ENCODE results near the gene RNF207. TPM values are rescaled to one million over a fixed set of nuclear protein-coding genes. Genes with fewer than 3 reads are reported as not detected.
A peak's percentile ranks its signal among the peaks of the same experiment; 100 is the strongest.

The RNF207 gene
- total and polyA plus RNA-seq, 2 of the 4 experiments (the other 2 are of a cell fraction) = 2.7 to 17.2 TPM

DNA sequence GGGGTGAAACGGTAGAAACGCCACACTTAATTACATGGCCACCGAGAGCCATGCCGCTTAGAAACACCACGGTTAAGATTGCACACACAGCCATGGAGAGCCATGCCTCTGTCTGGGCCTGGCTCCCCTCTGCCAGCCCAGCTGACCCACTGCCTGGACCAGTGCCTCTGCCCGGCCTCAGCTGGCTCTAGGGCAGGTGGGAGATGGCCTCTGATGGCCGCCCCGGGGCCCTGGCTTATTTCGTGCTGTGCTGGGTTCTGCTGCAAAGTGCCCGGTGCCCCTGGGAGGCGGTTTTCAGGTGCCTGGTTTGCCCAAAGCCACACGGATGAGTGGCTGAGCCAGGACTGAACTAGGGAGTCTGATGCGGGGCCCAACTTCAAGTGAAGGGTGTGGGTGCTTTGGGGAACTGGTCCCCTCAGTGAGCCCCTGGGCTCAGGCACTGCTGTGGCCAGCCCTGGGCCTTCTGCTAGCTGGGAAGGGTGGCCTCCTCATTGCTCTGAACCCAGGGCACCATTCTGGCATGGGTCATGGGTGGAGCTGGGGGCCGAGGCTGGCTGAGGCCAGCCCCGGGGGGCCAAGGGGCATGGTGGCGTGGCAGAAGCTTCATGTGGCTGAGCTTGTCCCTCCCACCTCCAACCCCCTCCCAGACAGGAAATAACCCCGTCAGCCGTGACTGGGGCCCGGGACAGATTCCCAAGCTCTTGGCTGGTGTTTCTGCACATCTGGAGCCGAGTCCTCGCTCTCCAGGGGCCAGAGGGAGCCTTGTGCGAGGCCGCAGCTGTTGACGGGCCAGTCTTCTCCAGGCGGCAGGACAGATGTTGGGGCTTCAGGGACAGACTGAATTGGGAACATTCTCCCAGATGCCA is 56.9 kb downstream of the RNF207 start:
- peaks cover 2% of the 10 kb centered on the region; the same call in 1 of the 2 replicates for H3K4me1 ChIP-seq (ENCODE audit: control insufficient read depth, insufficient read depth, low read length)
- H3K14ac ChIP-seq (replicated peaks; ENCODE audit: low read depth, low read length) = no peak overlapping the region
- no peak overlapping the region for H3K56ac ChIP-seq (ENCODE audit: extremely low read depth, insufficient read depth, low read length)
- no peak overlapping the region for H2BK5ac ChIP-seq (ENCODE audit: low read depth, low read length, poor library complexity, severe bottlenecking)
- no peaks in the 10 kb centered on the region for H3K27me3 ChIP-seq (ENCODE audit: control insufficient read depth, insufficient read depth, low read length)
- no peak overlapping the region for H2AK9ac ChIP-seq (replicated peaks; ENCODE audit: low read depth, low read length, poor library complexity)
- H2BK20ac ChIP-seq (ENCODE audit: low read depth, low read length) = no peak overlapping the region
- 58% methylated on average over 4 of the region's 25 CpGs; no CpG with 5 or more reads in 1 of the 2 experiments for WGBS, 2 experiments (ENCODE audit: extremely low coverage in 2 of 2, insufficient read length in 1 of 2)
- H3K23ac ChIP-seq (ENCODE audit: low read depth, low read length) = no peak overlapping the region
- H3K4me3 ChIP-seq (ENCODE audit: insufficient read depth, low read depth, low read length) = no peak overlapping the region
- H3K79me1 ChIP-seq (ENCODE audit: low read depth in 1 of 2, low read length in 2 of 2) = no peaks in the 10 kb centered on the region
- no peaks in the 10 kb centered on the region for H3K9me3 ChIP-seq (ENCODE audit: control insufficient read depth, insufficient read depth, low read length)
- dilution Hi-C loops (cut with HindIII; ENCODE audit: low sequenced_read_pairs, unreplicated experiment) = no loop called here
- H4K8ac ChIP-seq (ENCODE audit: low read depth in 2 of 2, low read length in 2 of 2) = no peak overlapping the region
- no peak overlapping the region for H3K4ac ChIP-seq (ENCODE audit: low read depth, low read length)
- CTCF ChIA-PET = no interaction called here
- no peak overlapping the region for H2BK15ac ChIP-seq (ENCODE audit: low read depth, low read length)
- POLR2A ChIA-PET (ENCODE audit: unreplicated experiment) = interaction anchor here (0.6 kb wide), 1 partner anchor 75 kb away, joined by 6 read pairs; no protein-coding TSS in a partner anchor
- H4K91ac ChIP-seq (ENCODE audit: insufficient read depth, low read depth, low read length) = no peak overlapping the region
- peak overlapping the region; percentile 48 for H2AFZ ChIP-seq (replicated peaks; ENCODE audit: low read length, poor library complexity)
- H3K4me2 ChIP-seq (ENCODE audit: low read depth, low read length) = no peak overlapping the region
- no peak overlapping the region for H4K5ac ChIP-seq (ENCODE audit: low read depth, low read length)
- ATAC-seq (ENCODE audit: low read depth) = no peak
- no TSS peak for BruUV-seq (replicated peaks)
- H4K20me1 ChIP-seq (ENCODE audit: insufficient read depth, low read length) = peaks cover 10% of the 10 kb centered on the region
- H3K27ac ChIP-seq (ENCODE audit: insufficient read depth, low read length) = no peak overlapping the region
- H3K9me1 ChIP-seq (ENCODE audit: insufficient read depth, low read length) = no peaks in the 10 kb centered on the region
- no peak overlapping the region for H2AK5ac ChIP-seq (ENCODE audit: low read depth, low read length)
- H3K18ac ChIP-seq (ENCODE audit: low read depth, low read length) = no peak overlapping the region
- H2BK120ac ChIP-seq (ENCODE audit: low read depth, low read length) = no peak overlapping the region
- H3K9ac ChIP-seq (ENCODE audit: low read depth, low read length) = no peak overlapping the region
- DNase-seq = no peak
- intact Hi-C loops (cut with micrococcal nuclease) = no loop called here
- in situ Hi-C loops (cut with MboI; ENCODE audit: low sequenced_read_pairs) = no loop called here
- H3K36me3 ChIP-seq (ENCODE audit: control insufficient read depth, insufficient read depth, low read length) = no peaks in the 10 kb centered on the region
- no peak for TF ChIP-seq POLR2A (IDR thresholded peaks at IDR 0.05; ENCODE audit: low read depth, low read length)
- TF ChIP-seq SMC3 (IDR thresholded peaks at IDR 0.05; ENCODE audit: low read depth, low read length) = no peak
- TF ChIP-seq RFX5 (IDR thresholded peaks at IDR 0.05; ENCODE audit: low read depth, low read length) = no peak
- no peak for TF ChIP-seq RCOR1 (IDR thresholded peaks at IDR 0.05; ENCODE audit: insufficient replicate concordance, low read length)
- no peak for TF ChIP-seq CHD1 (IDR thresholded peaks at IDR 0.05; ENCODE audit: low read depth, low read length)
- no peak for TF ChIP-seq USF2 (IDR thresholded peaks at IDR 0.05; ENCODE audit: low read depth, low read length)
- no peak for TF ChIP-seq CTCF (conservative IDR thresholded peaks at IDR 0.05; ENCODE audit: low read depth, low read length)
- no peak for TF ChIP-seq MAFK (IDR thresholded peaks at IDR 0.05; ENCODE audit: low read depth, low read length)
- TF ChIP-seq FOS (IDR thresholded peaks at IDR 0.05; ENCODE audit: low read depth, low read length) = no peak
- no peak for TF ChIP-seq NFE2L2 (IDR thresholded peaks at IDR 0.05; ENCODE audit: low read depth, low read length)
- no peak for TF ChIP-seq RAD21 (IDR thresholded peaks at IDR 0.05; ENCODE audit: low read length)
- no peak for TF ChIP-seq BHLHE40 (IDR thresholded peaks at IDR 0.05; ENCODE audit: low read depth, low read length)
- TF ChIP-seq, protein P1, sequence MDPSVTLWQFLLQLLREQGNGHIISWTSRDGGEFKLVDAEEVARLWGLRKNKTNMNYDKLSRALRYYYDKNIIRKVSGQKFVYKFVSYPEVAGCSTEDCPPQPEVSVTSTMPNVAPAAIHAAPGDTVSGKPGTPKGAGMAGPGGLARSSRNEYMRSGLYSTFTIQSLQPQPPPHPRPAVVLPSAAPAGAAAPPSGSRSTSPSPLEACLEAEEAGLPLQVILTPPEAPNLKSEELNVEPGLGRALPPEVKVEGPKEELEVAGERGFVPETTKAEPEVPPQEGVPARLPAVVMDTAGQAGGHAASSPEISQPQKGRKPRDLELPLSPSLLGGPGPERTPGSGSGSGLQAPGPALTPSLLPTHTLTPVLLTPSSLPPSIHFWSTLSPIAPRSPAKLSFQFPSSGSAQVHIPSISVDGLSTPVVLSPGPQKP (IDR thresholded peaks at IDR 0.05; ENCODE audit: borderline replicate concordance, low read depth, low read length) = no peak
- no peak for TF ChIP-seq MAZ (IDR thresholded peaks at IDR 0.05; ENCODE audit: borderline replicate concordance, low read depth, low read length)
- TF ChIP-seq MXI1 (IDR thresholded peaks at IDR 0.05; ENCODE audit: borderline replicate concordance, low read depth, low read length) = no peak
